ENCODE results near the gene TMEM213. TPM values are rescaled to one million over a fixed set of nuclear protein-coding genes. Genes with fewer than 3 reads are reported as not detected.

TMEM213 gene
- total and polyA plus RNA-seq, 2 of the 8 experiments (the other 6 are each of a cell fraction or from before 2014, with no cell fraction given) = 0.21 to 0.67 TPM

DNA sequence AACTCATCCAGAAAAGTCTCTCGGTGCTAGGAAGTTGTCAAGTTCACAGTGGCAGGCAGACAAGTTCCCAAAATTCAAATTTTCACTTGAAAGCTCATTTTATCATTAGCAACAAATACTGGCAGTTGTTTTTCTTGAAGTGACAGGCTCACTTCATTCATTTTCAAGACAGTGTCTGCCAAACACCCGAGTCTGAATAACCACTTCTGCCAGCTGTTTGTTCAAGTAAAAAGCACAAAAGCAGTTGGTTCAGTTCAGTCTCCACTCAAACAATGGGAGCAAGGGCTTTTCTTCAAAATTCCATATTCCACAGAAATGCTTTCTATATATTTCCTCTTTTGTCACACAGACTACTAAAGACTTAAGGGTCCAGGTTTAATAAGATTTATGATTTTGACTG is 47.9 kb downstream of the TMEM213 start:
- Histone ChIP-seq H2AFZ (ENCODE audit: low read length) (no peak overlapping the region), H3K18ac (ENCODE audit: extremely low read depth, low read length) (no peak overlapping the region), H3K27me3 (replicated peaks in 1 of 4; ENCODE audit: control insufficient read depth in 3 of 4, extremely low read depth in 1 of 4, insufficient read depth in 3 of 4, low read length in 3 of 4) (no peaks in the 10 kb centered on the region), H3K79me2 (ENCODE audit: control insufficient read depth in 1 of 2, insufficient read depth in 2 of 2, low read length in 2 of 2) (no peaks in the 10 kb centered on the region), H2BK5ac (ENCODE audit: low read depth, low read length) (no peak overlapping the region), H4K5ac (ENCODE audit: insufficient read length, low read depth, low read length) (no peak overlapping the region), H3K9ac (replicated peaks in 1 of 4; ENCODE audit: extremely low read depth in 1 of 4, low read depth in 3 of 4, low read length in 3 of 4) (no peak overlapping the region), H4K20me1 (replicated peaks in 1 of 2; ENCODE audit: control insufficient read depth in 1 of 2, insufficient read depth in 2 of 2, low read length in 2 of 2) (no peaks in the 10 kb centered on the region), H2AK5ac (ENCODE audit: low read depth, low read length) (no peak overlapping the region), H3K4me2 (ENCODE audit: insufficient read depth in 1 of 2, low read depth in 2 of 2, low read length in 2 of 2) (no peak overlapping the region), H3K4me1 (replicated peaks in 1 of 4; ENCODE audit: control insufficient read depth in 3 of 4, insufficient read depth in 4 of 4, low read length in 3 of 4) (peaks cover 0 to 5% (median 2%) of the 10 kb centered on the region in 4 experiments; a peak in 3 of 7 replicates), H3K23ac (ENCODE audit: insufficient read length) (no peak overlapping the region), H3K14ac (ENCODE audit: insufficient read length) (no peak overlapping the region), H4K8ac (ENCODE audit: extremely low read depth, insufficient read depth, low read length) (no peak overlapping the region), H3K4ac (replicated peaks; ENCODE audit: insufficient read length, low read depth, low read length) (no peak overlapping the region), H3K23me2 (ENCODE audit: low read depth, low read length) (no peaks in the 10 kb centered on the region), H3K79me1 (ENCODE audit: low read depth, low read length) (no peaks in the 10 kb centered on the region), H3K36me3 (ENCODE audit: control insufficient read depth in 2 of 4, insufficient read depth in 4 of 4, low read length in 3 of 4) (peaks cover 2 to 20% (median 7%) of the 10 kb centered on the region in 4 experiments; a peak in 5 of 8 replicates), H4K91ac (replicated peaks; ENCODE audit: insufficient read length, low read length) (no peak overlapping the region), H2BK20ac (ENCODE audit: low read length) (no peak overlapping the region), H2BK15ac (ENCODE audit: low read length) (no peak overlapping the region), H3K27ac (ENCODE audit: low read depth, low read length) (no peak overlapping the region), H2BK12ac (ENCODE audit: low read depth, low read length) (no peak overlapping the region), H2BK120ac (replicated peaks; ENCODE audit: low read depth, low read length) (no peak overlapping the region), H3K9me3 (ENCODE audit: insufficient read depth in 2 of 2, low read depth in 1 of 2, low read length in 1 of 2) (peaks cover 0 to 3% of the 10 kb centered on the region in 2 experiments; a peak in 1 of 4 replicates), H3K4me3 (ENCODE audit: extremely low read depth in 1 of 4, insufficient read depth in 2 of 4, low read depth in 3 of 4, low read length in 4 of 4) (no peak overlapping the region), H3K56ac (replicated peaks; ENCODE audit: insufficient read length, low read depth, low read length) (no peak overlapping the region)
- DNase-seq (ENCODE audit: low read depth in 1 of 2, low spot score in 2 of 2) (no peak), FAIRE-seq (no peak)
- WGBS, 2 experiments (ENCODE audit: extremely low coverage in 1 of 2, insufficient coverage in 1 of 2, insufficient read length in 1 of 2, insufficient replicate concordance in 2 of 2, low coverage in 1 of 2, low lambda C conversion rate in 2 of 2, missing lambda C conversion rate in 1 of 2) = 42% methylated on average over 2 of the region's 2 CpGs; no CpG with 5 or more reads in 1 of the 2 experiments
- ChIA-PET CTCF (ENCODE audit: partially characterized antibody) (no interaction called here), POLR2A (ENCODE audit: partially characterized antibody) (no interaction called here)
- TF ChIP-seq KDM5A (IDR thresholded peaks at IDR 0.05; ENCODE audit: low read length) = no peak
- TF ChIP-seq PHF8 (conservative IDR thresholded peaks at IDR 0.05; ENCODE audit: low read depth, low read length) = no peak
- no peak for TF ChIP-seq CTBP2 (IDR thresholded peaks at IDR 0.05; ENCODE audit: borderline replicate concordance, insufficient read depth, insufficient read length, low read length)

All from H1 (cell line).